ENCODE measurements around the gene TSPYL1. TPM values are rescaled to one million over a fixed set of nuclear protein-coding genes. Genes with fewer than 3 reads are reported as not detected.
A peak's percentile ranks its signal among the peaks of the same experiment; 100 is the strongest.

Gene TSPYL1
- total RNA-seq, 1 donor = 83.4 TPM

DNA sequence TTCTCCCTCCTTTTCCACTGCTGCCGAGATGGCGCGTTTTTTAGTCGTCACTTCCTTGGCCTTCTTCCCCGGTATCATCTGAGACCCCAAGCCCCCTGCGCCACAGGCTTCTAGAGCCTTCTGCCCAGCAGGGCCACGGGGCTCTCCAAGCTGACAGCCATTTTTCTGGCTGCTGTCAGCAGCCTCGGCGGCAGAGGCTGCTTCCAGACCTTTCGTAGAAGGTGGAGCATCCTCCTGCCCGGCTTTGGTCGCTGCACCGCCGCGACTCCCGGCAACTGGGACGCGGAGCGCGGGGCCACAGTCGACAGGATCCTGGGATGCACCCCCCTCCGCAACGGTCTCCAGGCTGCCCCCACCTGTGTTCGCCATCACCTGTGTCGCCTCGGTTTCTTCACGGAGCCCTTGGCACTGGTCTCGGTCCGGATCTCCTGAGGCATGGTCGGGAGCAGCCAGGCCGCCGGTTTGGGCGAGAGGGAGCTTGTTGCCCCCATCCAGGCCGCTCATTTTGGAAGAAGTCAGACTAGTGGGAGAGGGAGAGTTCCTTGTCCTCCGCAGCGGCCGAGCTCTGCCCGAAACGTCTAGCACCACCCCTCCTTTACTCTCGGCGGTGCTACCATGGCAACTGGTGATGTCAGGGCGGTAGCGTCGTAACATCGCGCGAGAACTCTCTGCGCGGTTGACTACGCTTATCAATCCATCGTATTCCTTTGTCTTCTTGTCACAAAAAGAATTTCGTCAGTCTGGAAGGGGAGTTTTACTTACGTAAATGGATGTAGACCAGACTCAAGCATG lies 26.0 kb downstream of the TSPYL1 start, which contains the start of gene TSPYL4:
TSS of gene TSPYL4 (minus strand) at position 571 of the 792 bp plus-strand sequence. CDS start at position 504, 67 bp downstream.
- peak within 1 kb of the TSS; percentile 98 for H3K4me3 ChIP-seq (ENCODE audit: low read depth, low read length)
- DNase-seq (ENCODE audit: low read depth) = peak; percentile 98
- TF ChIP-seq, protein P1, sequence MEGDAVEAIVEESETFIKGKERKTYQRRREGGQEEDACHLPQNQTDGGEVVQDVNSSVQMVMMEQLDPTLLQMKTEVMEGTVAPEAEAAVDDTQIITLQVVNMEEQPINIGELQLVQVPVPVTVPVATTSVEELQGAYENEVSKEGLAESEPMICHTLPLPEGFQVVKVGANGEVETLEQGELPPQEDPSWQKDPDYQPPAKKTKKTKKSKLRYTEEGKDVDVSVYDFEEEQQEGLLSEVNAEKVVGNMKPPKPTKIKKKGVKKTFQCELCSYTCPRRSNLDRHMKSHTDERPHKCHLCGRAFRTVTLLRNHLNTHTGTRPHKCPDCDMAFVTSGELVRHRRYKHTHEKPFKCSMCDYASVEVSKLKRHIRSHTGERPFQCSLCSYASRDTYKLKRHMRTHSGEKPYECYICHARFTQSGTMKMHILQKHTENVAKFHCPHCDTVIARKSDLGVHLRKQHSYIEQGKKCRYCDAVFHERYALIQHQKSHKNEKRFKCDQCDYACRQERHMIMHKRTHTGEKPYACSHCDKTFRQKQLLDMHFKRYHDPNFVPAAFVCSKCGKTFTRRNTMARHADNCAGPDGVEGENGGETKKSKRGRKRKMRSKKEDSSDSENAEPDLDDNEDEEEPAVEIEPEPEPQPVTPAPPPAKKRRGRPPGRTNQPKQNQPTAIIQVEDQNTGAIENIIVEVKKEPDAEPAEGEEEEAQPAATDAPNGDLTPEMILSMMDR (IDR thresholded peaks at IDR 0.05; ENCODE audit: insufficient read depth, low read length) = no peak

DNA sequence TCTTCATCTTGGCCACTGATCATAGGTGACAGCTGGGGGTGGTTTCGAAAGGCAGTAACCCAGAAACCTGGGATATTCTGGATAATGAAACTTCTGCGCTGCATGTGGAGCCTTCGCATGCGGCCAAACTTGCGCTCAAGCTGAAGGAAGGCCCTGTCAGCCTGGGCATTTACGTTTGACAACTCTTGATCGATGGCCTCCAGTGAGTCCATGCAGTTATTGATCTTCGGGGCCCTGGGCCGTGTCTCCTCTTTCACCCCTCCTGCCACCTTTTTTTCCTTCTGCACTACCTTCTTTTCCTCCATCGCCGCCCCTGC lies 26.6 kb downstream of the TSPYL1 start:
- peak overlapping the region; percentile 98 for H3K4me3 ChIP-seq (ENCODE audit: low read depth, low read length)
- DNase-seq (ENCODE audit: low read depth) = no peak
- TF ChIP-seq, protein P1 (IDR thresholded peaks at IDR 0.05; ENCODE audit: insufficient read depth, low read length) = no peak

DNA sequence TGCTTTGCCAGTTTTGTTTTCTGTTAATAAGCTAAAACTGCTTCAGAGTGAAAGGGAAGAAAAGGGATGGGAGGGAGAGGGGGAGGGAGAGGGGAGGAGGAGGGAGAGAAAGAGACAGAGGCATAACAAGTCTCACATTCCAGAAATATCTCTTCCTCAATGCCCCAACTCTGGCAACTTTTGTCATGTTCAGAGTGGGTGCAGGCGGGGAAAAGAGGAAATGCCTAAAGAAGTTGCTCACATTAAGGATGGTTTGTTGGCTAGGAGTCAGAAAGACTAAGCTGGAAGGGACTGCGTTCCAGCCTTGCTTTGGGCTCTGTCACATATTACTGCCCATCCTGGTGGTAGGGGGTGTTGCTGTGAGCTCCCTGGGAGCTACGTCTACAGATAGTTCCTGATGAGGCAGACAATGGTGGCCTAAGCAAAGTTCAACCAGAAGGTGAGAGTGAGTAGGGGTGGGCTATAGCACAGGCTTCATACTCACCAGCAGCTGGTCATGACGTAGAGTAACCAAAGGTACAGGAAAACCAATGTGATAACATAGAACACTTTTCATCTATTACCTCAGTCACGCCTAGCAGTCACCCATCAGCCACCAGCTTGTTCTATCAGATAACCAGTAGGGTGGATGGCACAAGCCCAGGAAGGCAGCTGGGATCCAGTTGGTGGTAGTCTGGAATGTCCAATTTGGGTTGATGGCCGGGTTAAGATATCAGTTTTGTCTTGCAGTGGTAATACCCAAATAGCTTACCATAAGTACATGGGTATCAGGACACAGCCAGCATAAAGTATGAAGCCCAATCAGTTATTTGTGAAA lies 28.0 kb downstream of the TSPYL1 start:
- TF ChIP-seq, protein P1 (IDR thresholded peaks at IDR 0.05; ENCODE audit: insufficient read depth, low read length) = no peak
- DNase-seq (ENCODE audit: low read depth) = peak; percentile 78
- peak overlapping the region; percentile 98 for H3K4me3 ChIP-seq (ENCODE audit: low read depth, low read length)

DNA sequence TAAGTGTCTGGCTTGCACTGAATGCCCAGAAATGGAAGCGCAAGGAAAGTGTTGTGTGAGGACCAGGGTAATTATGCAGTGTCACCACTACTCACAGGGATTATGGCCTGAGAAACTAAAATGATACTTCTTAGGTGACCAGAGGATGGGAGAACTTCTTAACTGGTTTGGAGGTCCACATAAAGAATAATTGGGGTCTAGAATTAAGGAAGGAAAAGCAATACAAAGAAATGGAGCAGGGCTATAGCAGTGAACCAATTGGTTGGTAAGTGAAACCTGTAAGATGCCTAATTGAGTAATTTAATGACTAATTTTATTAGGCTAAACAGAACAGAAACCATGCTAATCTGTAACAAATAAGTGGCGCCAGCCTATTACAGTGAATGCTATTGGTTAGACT lies 31.2 kb downstream of the TSPYL1 start:
- no peak for DNase-seq (ENCODE audit: low read depth)
- no peak overlapping the region for H3K4me3 ChIP-seq (ENCODE audit: low read depth, low read length)
- TF ChIP-seq, protein P1 (IDR thresholded peaks at IDR 0.05; ENCODE audit: insufficient read depth, low read length) = no peak

DNA sequence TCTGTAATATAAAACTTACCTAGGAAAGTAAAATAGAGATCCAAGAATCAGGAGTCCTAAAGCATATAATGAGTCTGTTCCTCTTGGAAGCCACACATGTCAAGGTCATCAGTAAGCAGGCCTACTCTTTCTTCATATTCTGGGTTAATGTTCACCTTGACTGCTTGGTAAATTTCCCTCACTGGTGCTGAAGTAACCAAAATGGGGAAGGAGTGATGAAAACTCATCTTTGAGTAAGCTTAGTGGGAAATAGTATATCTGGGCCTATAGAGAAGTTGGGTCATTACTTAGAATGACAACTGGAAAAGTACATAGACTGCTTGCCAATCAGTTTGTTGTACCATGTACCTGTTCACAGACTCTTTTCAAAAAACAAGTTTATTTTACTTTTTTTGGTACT lies 32.4 kb downstream of the TSPYL1 start:
- no peak for DNase-seq (ENCODE audit: low read depth)
- TF ChIP-seq, protein P1 (IDR thresholded peaks at IDR 0.05; ENCODE audit: insufficient read depth, low read length) = no peak
- H3K4me3 ChIP-seq (ENCODE audit: low read depth, low read length) = no peak overlapping the region

DNA sequence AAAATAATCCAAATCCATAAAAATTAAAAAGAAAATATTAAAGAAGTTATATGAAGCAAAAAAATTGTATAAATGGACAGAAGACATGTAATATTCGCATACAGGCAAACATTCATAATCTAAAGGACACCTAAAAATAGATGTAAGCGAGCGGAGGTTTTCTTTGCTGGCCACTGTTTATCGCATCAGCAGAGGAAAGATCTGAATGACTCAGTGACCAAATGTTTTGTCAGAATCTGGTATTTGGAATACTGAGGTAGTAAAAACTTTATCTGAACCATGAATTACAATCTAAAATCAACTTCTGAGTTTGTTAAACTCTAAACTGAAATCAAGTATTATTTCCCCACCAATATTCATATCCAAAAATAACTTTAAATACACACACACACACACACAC lies 33.6 kb downstream of the TSPYL1 start:
- TF ChIP-seq, protein P1 (IDR thresholded peaks at IDR 0.05; ENCODE audit: insufficient read depth, low read length) = no peak
- no peak overlapping the region for H3K4me3 ChIP-seq (ENCODE audit: low read depth, low read length)
- DNase-seq (ENCODE audit: low read depth) = peak; percentile 76

All from fibroblast of the aortic adventitia (primary cell).